A549 (cell line): ENCODE measurements around the gene ACTL7B.

ENCODE experiments used
- CBX2 ChIP-seq: fragments of 200-600 bp; sonication (generic); IDR thresholded peaks from 2 replicates; pipeline ENCODE4 v1.6.1; 2016; ENCODE audit warnings: low read depth, mild to moderate bottlenecking, borderline replicate concordance
- ESRRA ChIP-seq: fragments of 150-350 bp; IDR thresholded peaks from 2 replicates; pipeline ENCODE4 v1.6.1; 2014; ENCODE audit warnings: mild to moderate bottlenecking, low read length, borderline replicate concordance
- NFE2L2 ChIP-seq: fragments of 150-350 bp; conservative IDR thresholded peaks from 2 replicates; pipeline ENCODE4 v1.6.1; 2014; ENCODE audit warnings: low read length
- POLR2A ChIP-seq: IDR thresholded peaks from 2 replicates; pipeline ENCODE4 v1.6.1; 2012; ENCODE audit warnings: mild to moderate bottlenecking, low read length
- POLR2AphosphoS2 ChIP-seq: conservative IDR thresholded peaks from 2 replicates; pipeline ENCODE4 v1.6.1; 2012; ENCODE audit warnings: low read length, improper control_type of control experiment, inconsistent platforms
- RAD21 ChIP-seq, 2 experiments: fragments of >200 bp in 1 of 2; sonication (Bioruptor Twin) in 1 of 2; formaldehyde crosslinking in 1 of 2; IDR thresholded peaks in 1 of 2; conservative IDR thresholded peaks in 1 of 2; 2 replicates in 1 of 2; 3 replicates in 1 of 2; pipeline ENCODE4 v1.6.1; 2012 to 2018; ENCODE audit warnings: inconsistent platforms in 1 of 2
- RCOR1 ChIP-seq: fragments of 150-350 bp; IDR thresholded peaks from 2 replicates; pipeline ENCODE4 v1.6.1; 2014; ENCODE audit warnings: antibody characterized with exemption, low read length, low read depth
- RNF2 ChIP-seq: fragments of 200-600 bp; sonication (generic); IDR thresholded peaks from 2 replicates; pipeline ENCODE4 v1.6.1; 2016; ENCODE audit warnings: low read depth, mild to moderate bottlenecking, antibody characterized with exemption, moderate library complexity, borderline replicate concordance
- TF ChIP-seq, protein P1 (sequence below): fragments of >200 bp; sonication (Bioruptor Twin); formaldehyde crosslinking; IDR thresholded peaks from 3 replicates; pipeline ENCODE4 v1.5.1; 2016
- TF ChIP-seq, protein P2 (sequence below): IDR thresholded peaks from 2 replicates; pipeline ENCODE4 v1.6.1; 2012
- TF ChIP-seq, protein P3 (sequence below): fragments of 200-600 bp; sonication (generic); IDR thresholded peaks from 2 replicates; pipeline ENCODE4 v1.6.1; 2016; ENCODE audit warnings: antibody characterized with exemption, mild to moderate bottlenecking, moderate library complexity

DNA sequence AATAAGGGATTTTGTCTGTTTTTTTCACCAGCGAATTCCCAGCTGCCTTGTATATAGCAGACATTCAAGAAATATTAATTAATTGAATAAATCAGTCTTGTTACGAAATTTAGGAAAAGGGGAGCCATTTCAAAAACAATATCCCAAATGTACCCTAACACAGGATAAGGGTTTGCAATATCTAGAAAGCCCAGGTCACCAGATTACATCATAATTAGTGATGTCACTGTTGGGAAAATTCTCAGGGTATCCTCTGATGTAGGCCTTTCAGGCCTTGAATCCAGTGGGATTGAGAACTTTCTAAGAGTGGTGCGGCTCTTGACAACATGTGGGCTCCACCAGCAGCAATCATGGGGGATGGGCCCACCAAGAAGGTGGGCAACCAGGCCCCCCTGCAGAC is 6.2 kb upstream of the ACTL7B start, which contains the start of gene ACTL7A:
- no peak for TF ChIP-seq RCOR1
- no peak for TF ChIP-seq POLR2AphosphoS2
- TF ChIP-seq ESRRA = no peak
- TF ChIP-seq, protein P1, sequence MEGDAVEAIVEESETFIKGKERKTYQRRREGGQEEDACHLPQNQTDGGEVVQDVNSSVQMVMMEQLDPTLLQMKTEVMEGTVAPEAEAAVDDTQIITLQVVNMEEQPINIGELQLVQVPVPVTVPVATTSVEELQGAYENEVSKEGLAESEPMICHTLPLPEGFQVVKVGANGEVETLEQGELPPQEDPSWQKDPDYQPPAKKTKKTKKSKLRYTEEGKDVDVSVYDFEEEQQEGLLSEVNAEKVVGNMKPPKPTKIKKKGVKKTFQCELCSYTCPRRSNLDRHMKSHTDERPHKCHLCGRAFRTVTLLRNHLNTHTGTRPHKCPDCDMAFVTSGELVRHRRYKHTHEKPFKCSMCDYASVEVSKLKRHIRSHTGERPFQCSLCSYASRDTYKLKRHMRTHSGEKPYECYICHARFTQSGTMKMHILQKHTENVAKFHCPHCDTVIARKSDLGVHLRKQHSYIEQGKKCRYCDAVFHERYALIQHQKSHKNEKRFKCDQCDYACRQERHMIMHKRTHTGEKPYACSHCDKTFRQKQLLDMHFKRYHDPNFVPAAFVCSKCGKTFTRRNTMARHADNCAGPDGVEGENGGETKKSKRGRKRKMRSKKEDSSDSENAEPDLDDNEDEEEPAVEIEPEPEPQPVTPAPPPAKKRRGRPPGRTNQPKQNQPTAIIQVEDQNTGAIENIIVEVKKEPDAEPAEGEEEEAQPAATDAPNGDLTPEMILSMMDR = no peak
- no peak for TF ChIP-seq RNF2
- TF ChIP-seq POLR2A = no peak
- no peak for TF ChIP-seq RAD21 (conservative IDR thresholded peaks at IDR 0.05 in 1 of 2, IDR thresholded peaks at IDR 0.05 in 1 of 2)
- TF ChIP-seq CBX2 = no peak
- TF ChIP-seq, protein P2, sequence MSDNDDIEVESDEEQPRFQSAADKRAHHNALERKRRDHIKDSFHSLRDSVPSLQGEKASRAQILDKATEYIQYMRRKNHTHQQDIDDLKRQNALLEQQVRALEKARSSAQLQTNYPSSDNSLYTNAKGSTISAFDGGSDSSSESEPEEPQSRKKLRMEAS = no peak
- TF ChIP-seq, protein P3, sequence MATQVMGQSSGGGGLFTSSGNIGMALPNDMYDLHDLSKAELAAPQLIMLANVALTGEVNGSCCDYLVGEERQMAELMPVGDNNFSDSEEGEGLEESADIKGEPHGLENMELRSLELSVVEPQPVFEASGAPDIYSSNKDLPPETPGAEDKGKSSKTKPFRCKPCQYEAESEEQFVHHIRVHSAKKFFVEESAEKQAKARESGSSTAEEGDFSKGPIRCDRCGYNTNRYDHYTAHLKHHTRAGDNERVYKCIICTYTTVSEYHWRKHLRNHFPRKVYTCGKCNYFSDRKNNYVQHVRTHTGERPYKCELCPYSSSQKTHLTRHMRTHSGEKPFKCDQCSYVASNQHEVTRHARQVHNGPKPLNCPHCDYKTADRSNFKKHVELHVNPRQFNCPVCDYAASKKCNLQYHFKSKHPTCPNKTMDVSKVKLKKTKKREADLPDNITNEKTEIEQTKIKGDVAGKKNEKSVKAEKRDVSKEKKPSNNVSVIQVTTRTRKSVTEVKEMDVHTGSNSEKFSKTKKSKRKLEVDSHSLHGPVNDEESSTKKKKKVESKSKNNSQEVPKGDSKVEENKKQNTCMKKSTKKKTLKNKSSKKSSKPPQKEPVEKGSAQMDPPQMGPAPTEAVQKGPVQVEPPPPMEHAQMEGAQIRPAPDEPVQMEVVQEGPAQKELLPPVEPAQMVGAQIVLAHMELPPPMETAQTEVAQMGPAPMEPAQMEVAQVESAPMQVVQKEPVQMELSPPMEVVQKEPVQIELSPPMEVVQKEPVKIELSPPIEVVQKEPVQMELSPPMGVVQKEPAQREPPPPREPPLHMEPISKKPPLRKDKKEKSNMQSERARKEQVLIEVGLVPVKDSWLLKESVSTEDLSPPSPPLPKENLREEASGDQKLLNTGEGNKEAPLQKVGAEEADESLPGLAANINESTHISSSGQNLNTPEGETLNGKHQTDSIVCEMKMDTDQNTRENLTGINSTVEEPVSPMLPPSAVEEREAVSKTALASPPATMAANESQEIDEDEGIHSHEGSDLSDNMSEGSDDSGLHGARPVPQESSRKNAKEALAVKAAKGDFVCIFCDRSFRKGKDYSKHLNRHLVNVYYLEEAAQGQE = no peak
- TF ChIP-seq NFE2L2 = no peak
